SK-N-SH treated with all-trans-retinoic acid at 6 μM for 48 hours (cell line): ENCODE results near the gene MAML3.

Experiments used
- ATAC-seq: fragments of 200-7000 bp; cut with Tn5 transposase; 3 replicates; pipeline ENCODE4 v1.9.1; 2020; ENCODE audit warnings: mild to moderate bottlenecking, moderate library complexity
- ARNTL ChIP-seq: fragments of 450-650 bp; formaldehyde crosslinking; IDR thresholded peaks from 2 replicates; pipeline ENCODE4 v1.5.0; 2020; ENCODE audit warnings: low read depth, mild to moderate bottlenecking, moderate library complexity, borderline replicate concordance
- BACH2 ChIP-seq: fragments of 250-450 bp; sonication (Bioruptor Pico); IDR thresholded peaks from 2 replicates; pipeline ENCODE4 v1.9.0; 2021; ENCODE audit warnings: mild to moderate bottlenecking, borderline replicate concordance
- CSDC2 ChIP-seq: fragments of 250-450 bp; sonication (Bioruptor Pico); IDR thresholded peaks from 2 replicates; pipeline ENCODE4 v1.5.0; 2020; ENCODE audit warnings: mild to moderate bottlenecking, moderate library complexity
- CSRNP3 ChIP-seq: fragments of 250-450 bp; sonication (Bioruptor Pico); IDR thresholded peaks from 2 replicates; pipeline ENCODE4 v1.5.1; 2021; ENCODE audit warnings: mild to moderate bottlenecking, moderate library complexity
- ESRRG ChIP-seq: fragments of 250-450 bp; sonication (Bioruptor Pico); IDR thresholded peaks from 2 replicates; pipeline ENCODE4 v1.6.1; 2021; ENCODE audit warnings: mild to moderate bottlenecking
- GLIS3 ChIP-seq: fragments of 250-450 bp; sonication (Bioruptor Pico); IDR thresholded peaks from 2 replicates; pipeline ENCODE4 v1.5.0; 2020; ENCODE audit warnings: mild to moderate bottlenecking, moderate library complexity
- ISL1 ChIP-seq: fragments of 250-450 bp; sonication (Bioruptor Pico); IDR thresholded peaks from 2 replicates; pipeline ENCODE4 v2.1.2; 2022; ENCODE audit warnings: mild to moderate bottlenecking, moderate library complexity
- OSR1 ChIP-seq: fragments of 250-450 bp; sonication (Bioruptor Pico); IDR thresholded peaks from 2 replicates; pipeline ENCODE4 v1.8.0; 2022; ENCODE audit warnings: moderate library complexity, mild to moderate bottlenecking, inconsistent platforms
- POU6F1 ChIP-seq: fragments of 250-450 bp; sonication (Bioruptor Pico); IDR thresholded peaks from 2 replicates; pipeline ENCODE4 v1.8.0; 2021; ENCODE audit warnings: low read depth, mild to moderate bottlenecking, moderate library complexity, borderline replicate concordance
- PPARA ChIP-seq: fragments of 250-450 bp; sonication (Bioruptor Pico); IDR thresholded peaks from 2 replicates; pipeline ENCODE4 v1.5.0; 2020; ENCODE audit warnings: mild to moderate bottlenecking, borderline replicate concordance
- RARB ChIP-seq: fragments of 250-450 bp; sonication (Bioruptor Pico); IDR thresholded peaks from 2 replicates; pipeline ENCODE4 v1.8.0; 2021; ENCODE audit warnings: mild to moderate bottlenecking, moderate library complexity
- SNAI2 ChIP-seq: fragments of 250-450 bp; sonication (Bioruptor Pico); IDR thresholded peaks from 2 replicates; pipeline ENCODE4 v1.5.0; 2020; ENCODE audit warnings: mild to moderate bottlenecking, moderate library complexity
- TCF4 ChIP-seq: fragments of 250-450 bp; sonication (Bioruptor Pico); IDR thresholded peaks from 2 replicates; pipeline ENCODE4 v1.8.0; 2021; ENCODE audit warnings: mild to moderate bottlenecking, moderate library complexity, borderline replicate concordance
- TOX ChIP-seq: fragments of 250-450 bp; sonication (Bioruptor Pico); IDR thresholded peaks from 2 replicates; pipeline ENCODE4 v1.8.0; 2021; ENCODE audit warnings: mild to moderate bottlenecking, moderate library complexity, borderline replicate concordance
- TSHZ2 ChIP-seq: fragments of 250-450 bp; sonication (Bioruptor Pico); IDR thresholded peaks from 2 replicates; pipeline ENCODE4 v1.5.0; 2020; ENCODE audit warnings: mild to moderate bottlenecking, moderate library complexity
- ZC3H10 ChIP-seq: fragments of 250-450 bp; sonication (Bioruptor Pico); IDR thresholded peaks from 2 replicates; pipeline ENCODE4 v1.5.1; 2021; ENCODE audit warnings: mild to moderate bottlenecking, moderate library complexity
- ZFP3 ChIP-seq: fragments of 250-450 bp; sonication (Bioruptor Pico); IDR thresholded peaks from 2 replicates; pipeline ENCODE4 v1.5.0; 2020; ENCODE audit warnings: mild to moderate bottlenecking, moderate library complexity
- ZFP30 ChIP-seq: fragments of 450-650 bp; formaldehyde crosslinking; IDR thresholded peaks from 2 replicates; pipeline ENCODE4 v1.5.0; 2022; ENCODE audit warnings: mild to moderate bottlenecking, moderate library complexity
- ZNF565 ChIP-seq: fragments of 450-650 bp; formaldehyde crosslinking; conservative IDR thresholded peaks from 2 replicates; pipeline ENCODE4 v1.5.0; 2020; ENCODE audit warnings: low read depth, mild to moderate bottlenecking, moderate library complexity
- ZNF70 ChIP-seq: fragments of 450-650 bp; formaldehyde crosslinking; IDR thresholded peaks from 2 replicates; pipeline ENCODE4 v1.5.0; 2020; ENCODE audit warnings: mild to moderate bottlenecking, moderate library complexity
- ZNF8 ChIP-seq: fragments of 450-650 bp; formaldehyde crosslinking; IDR thresholded peaks from 2 replicates; pipeline ENCODE4 v1.5.0; 2020; ENCODE audit warnings: mild to moderate bottlenecking, moderate library complexity
- TF ChIP-seq, protein P1 (sequence below): fragments of 250-450 bp; sonication (Bioruptor Pico); IDR thresholded peaks from 2 replicates; pipeline ENCODE4 v1.5.1; 2020; ENCODE audit warnings: low read depth, mild to moderate bottlenecking, moderate library complexity

The MAML3 gene

DNA sequence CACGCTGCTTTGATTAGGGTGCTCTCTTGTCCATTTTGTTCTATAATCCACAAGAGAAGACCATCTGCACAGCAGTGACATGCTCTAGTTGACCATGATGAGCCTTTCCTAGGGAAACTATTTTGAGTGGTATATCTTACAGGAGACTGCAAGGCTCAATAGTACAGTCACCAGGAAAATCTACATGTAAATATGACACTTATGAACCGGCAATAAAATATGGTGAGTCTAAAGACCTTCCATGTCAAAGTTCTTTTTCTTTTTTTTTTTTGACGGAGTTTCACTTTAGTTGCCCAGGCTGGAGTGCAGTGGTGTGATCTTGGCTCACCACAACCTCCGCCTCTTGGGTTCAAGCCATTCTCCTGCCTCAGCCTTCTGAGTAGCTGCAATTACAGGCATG lies 384.6 kb downstream of the MAML3 start:
- no peak for ATAC-seq
- TF ChIP-seq ZFP30 (no peak), TCF4 (CRISPR knock-in tag) (no peak), ARNTL (CRISPR knock-in tag) (no peak), ZC3H10 (CRISPR knock-in tag) (no peak), ZFP3 (no peak), CSDC2 (no peak), ISL1 (CRISPR knock-in tag) (no peak), GLIS3 (CRISPR knock-in tag) (no peak), SNAI2 (no peak), PPARA (no peak), POU6F1 (CRISPR knock-in tag) (no peak), ZNF70 (CRISPR knock-in tag) (no peak), RARB (CRISPR knock-in tag) (no peak), OSR1 (CRISPR knock-in tag) (no peak), BACH2 (CRISPR knock-in tag) (no peak), CSRNP3 (no peak), TSHZ2 (CRISPR knock-in tag) (no peak), ZNF8 (CRISPR knock-in tag) (no peak)
- TF ChIP-seq, protein P1, sequence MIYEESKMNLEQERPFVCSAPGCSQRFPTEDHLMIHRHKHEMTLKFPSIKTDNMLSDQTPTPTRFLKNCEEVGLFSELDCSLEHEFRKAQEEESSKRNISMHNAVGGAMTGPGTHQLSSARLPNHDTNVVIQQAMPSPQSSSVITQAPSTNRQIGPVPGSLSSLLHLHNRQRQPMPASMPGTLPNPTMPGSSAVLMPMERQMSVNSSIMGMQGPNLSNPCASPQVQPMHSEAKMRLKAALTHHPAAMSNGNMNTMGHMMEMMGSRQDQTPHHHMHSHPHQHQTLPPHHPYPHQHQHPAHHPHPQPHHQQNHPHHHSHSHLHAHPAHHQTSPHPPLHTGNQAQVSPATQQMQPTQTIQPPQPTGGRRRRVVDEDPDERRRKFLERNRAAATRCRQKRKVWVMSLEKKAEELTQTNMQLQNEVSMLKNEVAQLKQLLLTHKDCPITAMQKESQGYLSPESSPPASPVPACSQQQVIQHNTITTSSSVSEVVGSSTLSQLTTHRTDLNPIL (CRISPR knock-in tag) = no peak

- TF ChIP-seq ZNF565 (CRISPR knock-in tag) = no peak
- TF ChIP-seq ZFP3 = no peak
- no peak for TF ChIP-seq TSHZ2 (CRISPR knock-in tag)
- no peak for TF ChIP-seq SNAI2
- no peak for TF ChIP-seq CSDC2
- no peak for TF ChIP-seq TOX (CRISPR knock-in tag)
- TF ChIP-seq CSRNP3 = no peak
- TF ChIP-seq POU6F1 (CRISPR knock-in tag) = no peak
- TF ChIP-seq ESRRG (CRISPR knock-in tag) = no peak
- TF ChIP-seq TCF4 (CRISPR knock-in tag) = no peak
- no peak for TF ChIP-seq ZNF8 (CRISPR knock-in tag)
- no peak for TF ChIP-seq ZC3H10 (CRISPR knock-in tag)
- ATAC-seq = no peak
Observed at GRCh38 chr4:139768896-139769295, 385.1 kb downstream of the MAML3 start.
